Neutrophil (primary cell): ENCODE data around the gene CD63.

ENCODE experiments used
- H3K27ac ChIP-seq: fragments of 200-600 bp; sonication (generic); 2 replicates; pipeline ENCODE4 v1.5.1; 2016; ENCODE audit warnings: mild to moderate bottlenecking, moderate library complexity
- H3K27me3 ChIP-seq: fragments of 200-600 bp; sonication (generic); 2 replicates; pipeline ENCODE4 v1.6.0; 2016; ENCODE audit warnings: mild to moderate bottlenecking
- H3K36me3 ChIP-seq: fragments of 200-600 bp; sonication (generic); 2 replicates; pipeline ENCODE4 v1.5.1; 2017
- H3K4me1 ChIP-seq, 2 experiments: fragments of 200-600 bp in 1 of 2; sonication (generic) in 1 of 2; 1 replicate in 1 of 2; 2 replicates in 1 of 2; pipeline versions ENCODE4 v1.5.1 to v1.6.1; 2013 to 2016; ENCODE audit warnings: low read depth in 1 of 2, low read length in 1 of 2, mild to moderate bottlenecking in 1 of 2, moderate library complexity in 1 of 2; ENCODE audit not compliant: control insufficient read depth in 1 of 2, insufficient read depth in 1 of 2
- H3K4me3 ChIP-seq, 2 experiments: fragments of 200-600 bp in 1 of 2; sonication (generic) in 1 of 2; 1 replicate in 1 of 2; 2 replicates in 1 of 2; pipeline ENCODE4 v1.5.1; 2013 to 2016; ENCODE audit warnings: low read depth in 1 of 2, low read length in 1 of 2, mild to moderate bottlenecking in 1 of 2, moderate library complexity in 1 of 2
- H3K9me3 ChIP-seq: fragments of 200-600 bp; sonication (generic); 2 replicates; pipeline ENCODE4 v1.5.1; 2016
- TF ChIP-seq, protein P1 (sequence below): fragments of 200-600 bp; sonication (generic); IDR thresholded peaks from 2 replicates; pipeline ENCODE4 v1.5.1; 2016; ENCODE audit warnings: antibody characterized with exemption

CD63 gene

DNA sequence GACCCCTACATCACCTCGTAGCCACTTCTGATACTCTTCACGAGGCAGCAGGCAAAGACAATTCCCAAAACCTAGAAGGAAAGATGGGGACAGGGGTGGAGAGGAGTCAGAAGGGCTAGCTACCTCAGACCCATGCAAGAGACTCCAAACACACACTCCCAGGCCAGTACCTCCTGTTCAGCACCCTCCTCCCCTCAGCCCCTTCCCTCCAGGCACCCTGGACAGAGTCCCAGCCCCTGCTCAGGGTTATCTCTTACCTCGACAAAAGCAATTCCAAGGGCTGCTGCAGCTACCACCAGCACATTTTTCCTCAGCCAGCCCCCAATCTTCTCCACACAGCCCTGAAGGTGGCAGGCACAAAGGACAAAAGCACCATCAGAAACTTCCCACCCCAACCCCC, 3.3 kb downstream of the CD63 start:
- Histone ChIP-seq H3K27ac (peak overlapping the region; percentile 57), H3K4me1 (peaks cover 46 to 55% of the 10 kb centered on the region in 2 experiments), H3K4me3 (no peak overlapping the region), H3K9me3 (no peaks in the 10 kb centered on the region), H3K27me3 (no peaks in the 10 kb centered on the region), H3K36me3 (peaks cover 67% of the 10 kb centered on the region)
- TF ChIP-seq, protein P1, sequence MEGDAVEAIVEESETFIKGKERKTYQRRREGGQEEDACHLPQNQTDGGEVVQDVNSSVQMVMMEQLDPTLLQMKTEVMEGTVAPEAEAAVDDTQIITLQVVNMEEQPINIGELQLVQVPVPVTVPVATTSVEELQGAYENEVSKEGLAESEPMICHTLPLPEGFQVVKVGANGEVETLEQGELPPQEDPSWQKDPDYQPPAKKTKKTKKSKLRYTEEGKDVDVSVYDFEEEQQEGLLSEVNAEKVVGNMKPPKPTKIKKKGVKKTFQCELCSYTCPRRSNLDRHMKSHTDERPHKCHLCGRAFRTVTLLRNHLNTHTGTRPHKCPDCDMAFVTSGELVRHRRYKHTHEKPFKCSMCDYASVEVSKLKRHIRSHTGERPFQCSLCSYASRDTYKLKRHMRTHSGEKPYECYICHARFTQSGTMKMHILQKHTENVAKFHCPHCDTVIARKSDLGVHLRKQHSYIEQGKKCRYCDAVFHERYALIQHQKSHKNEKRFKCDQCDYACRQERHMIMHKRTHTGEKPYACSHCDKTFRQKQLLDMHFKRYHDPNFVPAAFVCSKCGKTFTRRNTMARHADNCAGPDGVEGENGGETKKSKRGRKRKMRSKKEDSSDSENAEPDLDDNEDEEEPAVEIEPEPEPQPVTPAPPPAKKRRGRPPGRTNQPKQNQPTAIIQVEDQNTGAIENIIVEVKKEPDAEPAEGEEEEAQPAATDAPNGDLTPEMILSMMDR, result no peak

DNA sequence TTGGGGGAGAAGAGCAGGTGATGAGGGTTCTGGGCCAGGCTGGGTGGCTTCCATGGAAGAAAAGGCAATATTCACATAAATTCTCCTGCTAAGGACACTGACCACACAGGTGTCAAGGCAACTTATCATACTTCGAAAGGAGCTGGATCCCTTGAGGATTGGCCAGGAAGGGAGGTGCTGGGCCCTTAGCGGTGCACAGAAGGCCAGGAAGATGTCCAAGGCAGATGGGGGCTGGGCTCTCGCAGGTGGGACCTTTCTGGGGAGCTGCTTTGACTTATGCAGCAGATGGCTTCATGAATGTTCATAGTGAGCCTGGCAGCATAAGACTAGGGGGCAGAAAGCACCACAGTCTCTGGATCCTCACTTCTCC, 3.9 kb downstream of the CD63 start:
- Histone ChIP-seq H3K27ac (peak overlapping the region; percentile 57), H3K27me3 (no peaks in the 10 kb centered on the region), H3K36me3 (peaks cover 74% of the 10 kb centered on the region), H3K4me3 (no peak overlapping the region), H3K4me1 (peaks cover 45 to 55% of the 10 kb centered on the region in 2 experiments), H3K9me3 (no peaks in the 10 kb centered on the region)
- TF ChIP-seq, protein P1, result peak; percentile 2

DNA sequence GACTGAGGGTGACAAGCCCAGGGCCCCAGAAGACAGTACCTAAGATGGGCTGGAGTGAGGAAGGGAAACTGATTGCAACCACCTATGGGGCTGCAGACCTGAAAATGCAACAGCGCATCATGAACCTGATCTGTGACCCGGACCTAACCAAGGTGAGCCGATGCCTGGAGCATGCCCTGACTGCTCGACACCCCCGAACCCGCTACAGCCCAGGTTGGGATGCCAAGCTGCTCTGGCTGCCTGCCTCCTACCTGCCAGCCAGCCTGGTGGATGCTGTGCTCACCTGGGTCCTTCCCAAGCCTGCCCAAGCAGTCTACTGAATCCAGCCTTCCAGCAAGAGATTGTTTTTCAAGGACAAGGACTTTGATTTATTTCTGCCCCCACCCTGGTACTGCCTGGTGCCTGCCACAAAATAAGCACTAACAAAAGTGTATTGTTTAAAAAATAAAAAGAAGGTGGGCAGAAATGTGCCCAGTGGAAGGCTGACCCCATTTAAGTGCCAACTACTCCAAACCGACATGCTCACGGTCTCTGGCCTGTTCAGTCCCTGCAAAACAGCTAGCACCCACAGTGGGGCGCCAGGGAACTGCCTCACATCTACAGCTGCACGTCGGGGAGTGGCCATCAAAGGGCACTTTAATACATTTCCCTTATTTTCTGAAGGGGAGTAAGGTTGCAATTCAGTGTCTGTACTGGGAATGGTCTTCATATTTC, 4.4 kb downstream of the CD63 start:
- TF ChIP-seq, protein P1, result peak; percentile 54
- Histone ChIP-seq H3K4me1 (peaks cover 44 to 55% of the 10 kb centered on the region in 2 experiments), H3K4me3 (no peak overlapping the region)

DNA sequence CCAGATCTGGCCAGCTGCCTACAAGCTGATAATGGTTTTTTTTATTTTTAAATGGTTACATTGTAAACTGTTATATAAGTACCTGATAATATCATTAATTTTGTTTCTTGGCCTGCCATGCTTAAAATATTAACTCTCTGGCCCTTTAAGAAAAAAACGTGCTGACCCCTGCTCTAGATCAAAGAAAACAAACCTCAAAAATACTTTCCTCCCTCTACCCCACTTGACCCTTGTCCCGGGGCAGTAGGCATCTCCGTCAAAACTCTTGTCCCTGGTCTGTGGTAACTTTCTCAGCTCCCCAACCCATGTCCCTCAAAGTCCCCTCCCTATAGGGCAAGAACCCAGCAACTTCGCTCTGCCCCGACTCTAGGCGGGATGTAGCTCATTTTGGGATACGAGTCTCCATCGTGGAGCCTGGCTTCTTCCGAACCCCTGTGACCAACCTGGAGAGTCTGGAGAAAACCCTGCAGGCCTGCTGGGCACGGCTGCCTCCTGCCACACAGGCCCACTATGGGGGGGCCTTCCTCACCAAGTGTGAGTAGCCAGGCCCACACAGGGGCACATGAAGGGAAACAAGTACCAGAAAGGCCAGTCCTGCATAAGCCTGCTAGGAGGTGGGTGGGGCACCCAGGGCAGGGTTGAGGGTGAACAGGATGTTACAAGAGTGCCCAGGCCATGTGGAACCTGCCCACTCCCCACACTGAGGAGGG, 5.1 kb downstream of the CD63 start:
- peak overlapping the region; percentile 57 for H3K27ac ChIP-seq
- H3K4me1 ChIP-seq, result peaks cover 49 to 59% of the 10 kb centered on the region in 2 experiments
- no peaks in the 10 kb centered on the region for H3K27me3 ChIP-seq
- no peak overlapping the region for H3K4me3 ChIP-seq
- TF ChIP-seq, protein P1, result no peak
- no peaks in the 10 kb centered on the region for H3K9me3 ChIP-seq
- peaks cover 86% of the 10 kb centered on the region for H3K36me3 ChIP-seq

More for the DNA sequence above, 4.4 kb downstream of the CD63 start:
- H3K27me3 ChIP-seq, result no peaks in the 10 kb centered on the region
- no peaks in the 10 kb centered on the region for H3K9me3 ChIP-seq
- peaks cover 79% of the 10 kb centered on the region for H3K36me3 ChIP-seq
- peak overlapping the region; percentile 57 for H3K27ac ChIP-seq

DNA sequence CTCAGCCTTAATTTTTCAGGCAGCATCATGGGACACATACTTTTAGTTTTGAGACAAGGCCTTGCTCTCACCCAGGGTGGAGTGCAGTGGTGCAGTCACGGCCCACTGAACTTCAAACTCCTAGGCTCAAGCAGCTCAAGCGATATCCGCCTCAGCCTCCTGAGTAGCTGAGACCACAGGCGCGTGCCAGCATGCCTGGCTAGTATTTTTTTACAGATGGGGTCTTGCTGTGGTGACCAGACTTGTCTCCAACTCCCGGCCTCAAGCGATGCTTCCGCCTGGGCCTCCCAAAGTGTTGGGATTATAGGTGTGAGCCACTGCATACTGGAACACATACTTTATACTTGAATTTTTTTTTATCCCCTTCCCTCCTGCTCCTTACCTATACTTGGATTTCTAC, 5.9 kb downstream of the CD63 start:
- Histone ChIP-seq H3K27me3 (no peaks in the 10 kb centered on the region), H3K4me1 (peaks cover 54 to 65% of the 10 kb centered on the region in 2 experiments), H3K36me3 (peaks cover 90% of the 10 kb centered on the region), H3K9me3 (no peaks in the 10 kb centered on the region), H3K4me3 (no peak overlapping the region), H3K27ac (peak overlapping the region; percentile 5)
- TF ChIP-seq, protein P1, result no peak
